Endothelial cell of hepatic sinusoid (primary cell): ENCODE results near the gene ODC1.

ENCODE experiments used
- in situ Hi-C: cut with HindIII; loops from 2 replicates; pipeline ENCODE4 v1.10.0; 2017; ENCODE audit warnings: low sequenced_read_pairs

ODC1 gene

DNA sequence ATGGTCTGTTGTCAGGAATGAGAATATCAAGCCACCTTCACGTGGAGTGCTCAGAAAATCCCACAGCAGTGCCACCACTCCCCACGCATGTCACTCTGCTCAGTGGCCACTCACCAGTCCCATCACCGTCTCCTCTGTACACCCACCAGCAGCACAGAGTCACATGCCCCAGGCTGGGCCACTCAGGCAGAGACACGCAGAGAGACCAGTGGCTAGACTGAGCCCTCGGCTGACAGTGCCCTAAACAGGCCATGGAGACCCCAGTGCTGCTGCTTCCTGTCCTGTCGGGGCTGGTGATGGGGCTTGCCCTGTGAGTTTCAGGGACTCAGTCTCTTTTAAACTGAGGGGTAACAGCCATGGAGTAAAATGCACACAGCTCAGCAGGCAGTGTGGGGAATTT lies 25.9 kb downstream of the ODC1 start:
- in situ Hi-C loops: no loop called here

GRCh38 chr2:10419553-10420257 lies 28.4 kb downstream of the ODC1 start:
- in situ Hi-C loops: loop anchor here (10.0 kb wide), 1 partner anchor 295 kb away; the partner anchor contains the start of gene RRM2

GRCh38 chr2:10417551-10418335 lies 30.4 kb downstream of the ODC1 start:
- in situ Hi-C loops: loop anchor here (10.0 kb wide), 1 partner anchor 293 kb away; the partner anchor contains the start of gene RRM2

DNA sequence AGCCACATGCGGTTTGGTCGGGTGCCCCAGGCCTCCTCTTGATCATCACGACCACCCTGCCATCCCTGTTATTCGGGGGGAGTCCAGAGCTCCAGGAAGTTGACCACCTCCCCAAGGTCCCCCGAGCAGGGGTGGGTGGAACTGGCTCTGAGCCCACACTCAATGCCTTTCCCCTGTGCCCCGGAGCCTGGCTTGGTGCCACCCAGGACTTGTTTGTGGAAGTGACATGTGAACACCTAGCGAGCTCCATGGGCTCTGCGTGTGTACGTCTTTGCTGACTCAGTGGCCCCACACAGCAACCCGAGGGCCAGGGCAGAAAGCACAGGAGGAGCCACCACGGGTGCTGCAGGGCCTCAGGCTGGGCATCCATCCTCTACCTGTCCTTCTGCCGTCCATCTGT lies 32.5 kb downstream of the ODC1 start:
- in situ Hi-C loops: loop anchor here (10.0 kb wide), 1 partner anchor 291 kb away; the partner anchor contains the start of gene RRM2

DNA sequence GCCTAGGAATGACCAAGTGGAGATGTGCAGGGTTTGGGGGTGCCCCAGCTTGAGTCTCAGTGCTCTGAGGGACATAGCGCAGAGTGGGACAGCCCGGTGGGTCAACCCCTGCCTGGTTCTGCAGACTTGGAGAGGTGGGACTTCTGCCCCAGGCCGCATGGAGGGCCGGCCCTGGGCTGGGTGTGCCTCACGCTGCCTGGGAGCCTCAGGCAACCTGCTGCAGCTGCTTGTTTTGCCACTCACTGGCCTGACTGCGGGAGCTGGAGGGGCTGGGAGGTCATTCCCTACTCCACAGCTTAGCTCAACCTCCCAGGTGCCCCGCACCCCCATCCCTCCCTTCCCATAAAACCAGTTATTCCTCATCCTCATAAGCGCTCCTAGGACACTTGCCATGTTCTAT lies 33.1 kb downstream of the ODC1 start:
- in situ Hi-C loops: loop anchor here (10.0 kb wide), 1 partner anchor 290 kb away; the partner anchor contains the start of gene RRM2

- in situ Hi-C loops: loop anchor here (5.0 to 10.0 kb wide), 2 partner anchors 72 to 290 kb away; partner anchors contain the start of gene RRM2
Measured at GRCh38 chr2:10414591-10414990, 33.5 kb downstream of the ODC1 start.

DNA sequence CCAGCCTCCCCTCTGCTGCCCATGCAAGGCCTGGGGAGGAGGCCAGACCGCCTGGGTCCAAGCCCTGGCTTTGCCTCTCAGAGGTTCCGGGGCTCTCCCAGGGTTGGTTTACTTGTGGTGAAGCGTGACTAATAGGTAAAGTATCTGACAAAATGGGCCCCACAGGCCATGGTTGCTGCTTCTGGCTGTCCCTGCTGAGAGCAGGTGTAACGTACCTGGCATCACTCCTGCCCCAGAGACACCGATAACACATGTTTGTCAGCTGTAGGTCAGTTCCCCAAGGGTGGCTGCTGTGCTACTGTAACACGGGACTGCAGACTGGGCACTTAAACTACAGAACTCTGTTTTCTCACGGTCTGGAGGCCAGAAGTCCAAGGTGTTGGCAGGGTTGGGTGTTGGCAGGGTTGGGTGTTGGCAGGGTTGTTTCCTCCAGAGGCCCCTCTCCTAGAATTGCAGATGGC lies 34.1 kb downstream of the ODC1 start:
- in situ Hi-C loops: loop anchor here (5.0 to 10.0 kb wide), 2 partner anchors 72 to 289 kb away; partner anchors contain the start of gene RRM2

DNA sequence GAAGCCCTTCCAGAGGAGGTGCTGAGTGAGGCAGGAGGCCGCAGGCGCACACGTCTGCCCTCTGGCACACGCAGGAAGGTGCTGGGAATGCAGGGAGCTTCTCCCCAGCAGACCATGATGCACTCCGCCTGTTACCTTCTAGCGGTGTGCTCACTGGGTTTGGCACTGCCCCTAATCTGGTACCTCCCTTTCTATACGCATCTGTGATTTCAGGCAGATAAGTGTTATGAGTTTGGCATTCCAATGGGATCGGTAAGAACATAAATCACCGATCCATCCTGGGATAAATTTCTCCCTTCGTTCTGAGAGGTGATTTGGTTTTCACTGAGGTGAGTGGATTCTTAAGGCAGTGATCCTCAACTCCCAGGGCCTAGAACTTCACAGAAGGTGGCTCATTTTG lies 34.6 kb downstream of the ODC1 start:
- in situ Hi-C loops: loop anchor here (5.0 to 10.0 kb wide), 2 partner anchors 71 to 289 kb away; partner anchors contain the start of gene RRM2

DNA sequence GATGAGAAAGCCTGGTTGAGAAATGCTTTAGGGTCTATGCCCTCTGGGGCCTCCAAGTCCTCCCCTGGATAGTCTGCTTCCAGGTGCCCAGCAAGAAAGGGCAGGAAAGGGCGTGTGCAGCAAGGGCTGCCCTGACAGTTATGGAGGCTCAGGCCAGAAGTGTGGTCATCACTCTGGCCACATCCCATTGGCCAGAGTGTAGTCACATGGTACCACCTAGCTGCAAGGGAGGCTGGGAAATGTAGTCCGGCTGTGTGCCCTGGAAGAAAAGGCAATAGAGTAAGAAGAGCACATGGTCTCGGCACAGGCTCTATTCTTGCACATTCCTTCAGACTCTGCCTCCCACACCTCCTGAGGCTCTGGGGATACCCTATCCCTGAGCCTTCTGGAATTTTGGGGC lies 35.7 kb downstream of the ODC1 start:
- in situ Hi-C loops: loop anchor here (5.0 to 10.0 kb wide), 2 partner anchors 70 to 288 kb away; partner anchors contain the start of gene RRM2

- in situ Hi-C loops: loop anchor here (5.0 to 10.0 kb wide), 2 partner anchors 69 to 287 kb away; partner anchors contain the start of gene RRM2
Measured at GRCh38 chr2:10411557-10411956, 36.6 kb downstream of the ODC1 start.

DNA sequence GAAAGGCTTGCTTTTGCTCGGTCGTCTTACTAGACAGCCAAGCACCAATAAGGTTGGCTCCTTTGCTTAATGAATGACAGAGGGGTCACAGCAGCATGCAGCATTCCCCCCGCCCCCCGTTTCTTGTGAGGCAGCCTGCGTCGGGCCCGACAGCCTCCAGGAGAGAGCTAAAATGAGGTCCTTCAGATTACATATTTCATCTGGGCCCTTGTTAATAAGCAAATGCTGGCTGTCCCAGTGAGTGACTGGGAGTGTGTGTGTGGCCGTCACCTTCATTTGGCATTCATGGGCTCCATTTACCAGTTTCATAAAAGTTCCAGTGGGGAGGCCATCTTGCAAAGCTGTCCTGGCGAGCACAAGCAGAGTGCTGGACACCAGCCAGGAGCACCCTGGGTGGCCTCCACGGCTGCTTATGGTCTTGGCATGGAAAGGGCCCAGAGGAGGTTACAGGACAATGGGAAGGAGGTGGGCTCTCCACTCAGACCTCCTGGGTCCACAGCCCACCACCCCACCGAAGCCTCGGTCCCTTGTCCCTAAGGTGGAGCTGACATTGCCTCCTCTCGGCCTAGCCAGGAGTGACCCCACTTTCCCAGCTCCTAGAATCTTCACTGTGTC lies 37.2 kb downstream of the ODC1 start:
- in situ Hi-C loops: loop anchor here (5.0 to 10.0 kb wide), 2 partner anchors 69 to 286 kb away; partner anchors contain the start of gene RRM2

DNA sequence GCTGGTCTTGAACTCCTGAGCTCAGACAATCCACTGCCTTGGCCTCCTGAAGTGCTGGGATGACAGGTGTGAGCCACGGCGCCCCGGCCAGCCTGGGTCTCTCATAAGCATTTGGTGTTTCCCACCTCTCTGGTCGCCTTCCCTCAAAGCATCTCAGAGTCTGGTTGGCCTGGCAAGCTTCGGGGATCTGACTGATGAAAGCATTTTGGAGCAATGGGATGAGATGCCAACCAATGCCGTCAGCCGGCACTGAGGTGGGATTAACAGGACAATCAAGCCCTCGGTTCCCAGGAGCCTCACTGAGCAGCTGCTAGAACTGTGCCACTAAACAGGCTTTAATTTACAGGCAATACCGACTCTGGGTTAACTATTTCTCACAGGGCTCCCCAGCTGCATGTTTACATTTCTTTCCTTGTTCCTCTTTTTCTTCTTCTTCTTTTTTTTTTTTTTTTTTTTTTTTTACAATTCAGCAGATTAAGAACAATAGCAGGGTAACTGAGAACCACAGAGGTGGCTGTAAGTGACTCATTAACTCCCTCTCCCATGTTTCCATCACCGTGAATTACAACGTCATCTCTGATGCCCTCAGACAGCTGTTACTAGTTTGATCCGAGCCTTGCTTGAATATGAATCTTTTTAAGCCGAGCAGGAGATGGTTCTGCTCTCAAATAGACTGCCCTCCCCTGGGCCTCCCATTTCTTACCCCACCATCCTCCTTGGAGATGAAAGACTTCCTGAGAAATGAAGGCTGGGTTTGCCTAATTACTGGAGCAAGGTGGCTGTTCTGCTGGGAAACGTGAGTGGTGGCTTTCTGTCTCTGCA lies 37.9 kb downstream of the ODC1 start:
- in situ Hi-C loops: loop anchor here (5.0 to 10.0 kb wide), 2 partner anchors 68 to 285 kb away; partner anchors contain the start of gene RRM2

GRCh38 chr2:10408649-10409579 lies 39.2 kb downstream of the ODC1 start:
- in situ Hi-C loops: no loop called here

DNA sequence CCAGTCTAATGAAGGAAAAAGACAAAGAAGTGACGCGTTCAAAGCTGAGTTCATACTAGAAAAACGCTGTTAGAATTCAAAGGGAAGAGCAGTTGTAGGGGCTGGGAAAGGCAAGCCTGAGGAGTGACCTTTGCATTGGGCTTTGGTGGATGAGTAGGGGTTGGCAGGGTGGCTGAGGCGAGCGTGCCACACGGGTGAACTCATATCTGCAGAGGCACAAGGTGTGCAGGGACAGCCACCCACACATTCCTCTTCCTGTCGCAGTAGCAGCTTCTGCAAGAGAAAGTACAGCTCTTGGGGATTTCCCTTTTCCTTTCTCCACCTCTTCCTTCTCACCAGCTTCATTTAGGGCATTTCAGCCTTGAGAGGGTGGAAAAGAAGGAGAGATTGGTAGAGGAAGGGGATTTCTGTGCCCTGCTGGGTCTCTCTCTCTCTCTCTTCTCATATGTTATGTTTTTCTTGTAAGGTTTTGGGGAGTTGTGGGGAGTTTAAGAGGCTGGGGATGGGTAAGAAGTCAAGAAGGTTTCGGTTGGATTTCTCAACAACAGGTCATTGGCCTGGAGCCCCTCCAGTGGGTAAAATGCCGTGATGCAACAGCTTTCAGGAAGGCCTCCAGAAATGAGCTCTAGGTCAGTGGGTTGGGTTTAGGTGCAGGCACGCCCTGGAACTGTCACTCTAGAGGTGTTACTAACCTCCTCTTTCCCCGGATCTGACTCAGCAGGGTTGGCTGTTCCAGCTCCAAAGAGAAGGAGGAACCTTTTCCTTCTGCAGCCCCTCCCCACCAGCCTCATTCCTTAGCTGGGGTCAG lies 40.1 kb downstream of the ODC1 start:
- in situ Hi-C loops: no loop called here

DNA sequence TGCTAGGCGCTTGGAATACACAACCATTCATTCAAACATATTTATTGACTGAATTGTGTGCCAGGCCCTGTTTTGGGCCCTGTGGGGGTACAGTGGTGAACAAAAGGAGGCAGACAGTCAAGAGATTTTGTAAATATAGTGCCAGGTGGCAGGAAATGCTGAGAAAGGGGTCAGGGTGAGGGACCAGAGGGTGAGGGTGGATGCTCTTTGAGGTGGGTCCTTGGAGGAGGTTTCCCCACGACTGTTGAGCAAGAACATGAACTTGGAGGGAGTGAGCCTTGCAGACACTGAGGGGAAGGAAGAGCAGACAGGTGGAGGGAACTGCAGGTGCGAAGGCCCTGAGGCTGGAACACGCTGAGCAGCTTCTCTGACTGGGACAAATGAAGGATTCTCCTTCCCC lies 40.7 kb downstream of the ODC1 start:
- in situ Hi-C loops: no loop called here

- in situ Hi-C loops: no loop called here
Measured at GRCh38 chr2:10406491-10407188, 41.5 kb downstream of the ODC1 start.

DNA sequence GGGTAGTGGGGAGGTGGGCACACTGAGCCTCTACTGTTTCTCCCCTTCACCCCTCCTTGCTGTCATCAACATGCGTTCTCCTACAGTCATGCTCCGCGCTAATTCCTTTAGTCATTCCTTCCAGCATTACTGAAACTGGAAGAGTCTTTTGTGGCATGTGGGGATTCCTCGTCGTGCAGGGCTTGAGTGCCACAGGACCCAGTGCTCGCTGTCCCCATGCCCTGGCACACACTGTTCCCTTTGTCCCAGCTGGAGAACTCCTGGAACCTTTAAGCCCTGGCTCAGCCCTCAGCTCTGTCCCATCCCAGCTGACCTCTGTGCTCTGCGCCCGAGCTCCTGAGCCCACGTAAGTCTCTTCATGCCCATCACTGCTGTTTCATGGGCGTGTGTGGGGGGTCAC lies 42.1 kb downstream of the ODC1 start:
- in situ Hi-C loops: no loop called here
